Anterior cingulate cortex (tissue), 58 donors: ENCODE measurements around the gene PDCD5.

Source experiments
- DNase-seq, 58 donors: peaks; one replicate each; lab custom pipeline; 2025; lab: John Stamatoyannopoulos, UW

The PDCD5 gene

GRCh38 chr19:32627714-32628270 is 46.8 kb downstream of the PDCD5 start:
- DNase-seq = no peak

DNA sequence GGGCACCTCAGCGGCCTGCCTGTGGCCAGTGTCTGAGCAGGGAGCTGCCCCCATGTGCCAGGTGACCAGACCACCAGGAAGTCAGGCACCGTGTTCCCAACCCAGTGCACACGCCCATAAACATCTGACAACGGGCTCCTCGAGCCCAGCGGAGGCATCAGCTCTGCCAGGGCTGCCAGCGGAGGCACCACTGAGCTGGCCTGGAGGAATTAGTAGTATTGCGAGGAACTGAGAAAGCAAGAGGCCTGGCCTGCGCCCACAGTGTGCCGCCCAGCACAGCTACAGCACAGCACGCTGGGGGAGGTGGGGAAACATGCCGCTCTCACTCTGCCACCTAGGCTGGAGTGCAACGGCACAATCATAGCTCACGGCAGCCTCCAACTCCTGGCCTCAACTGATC is 49.3 kb downstream of the PDCD5 start:
- DNase-seq = no peak

DNA sequence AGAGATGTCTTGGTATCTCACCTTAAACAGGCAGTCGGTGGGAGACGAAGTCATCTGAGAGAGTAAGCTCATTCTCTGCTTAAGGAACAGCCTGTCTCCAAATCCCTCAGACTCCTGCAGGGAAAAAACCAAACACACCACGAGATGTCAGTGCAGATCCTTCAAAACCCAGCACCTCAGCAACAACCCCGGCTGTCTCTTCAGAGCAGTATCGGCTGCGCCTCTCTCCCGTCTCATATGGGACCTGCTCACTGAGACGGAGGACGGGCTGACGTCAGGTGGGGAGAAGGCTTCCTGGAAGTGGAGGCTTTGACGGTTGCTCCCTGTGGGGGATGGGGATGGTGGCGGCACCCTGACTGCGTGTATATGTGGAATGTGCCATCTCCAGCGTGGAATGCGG is 50.4 kb downstream of the PDCD5 start:
- DNase-seq = peak in 1 of 58 donors; percentile 12
